Neuronal stem cell (in vitro differentiated cells): ENCODE measurements around the gene CLEC16A.

Experiments
- DNase-seq: peaks from one replicate; pipeline ENCODE4 v3.0.0-alpha.2; 2013; ENCODE audit warnings: low spot score
- H2AFZ ChIP-seq: one replicate; pipeline ENCODE4 v1.6.1; 2013; ENCODE audit warnings: mild to moderate bottlenecking, low read length, inconsistent platforms
- H2AK5ac ChIP-seq: 2 replicates; pipeline ENCODE4 v1.6.1; 2013; ENCODE audit warnings: low read depth, mild to moderate bottlenecking, inconsistent platforms, low read length, moderate library complexity, mixed read lengths
- H2BK120ac ChIP-seq: 2 replicates; pipeline ENCODE4 v1.6.1; 2013; ENCODE audit warnings: low read depth, mild to moderate bottlenecking, inconsistent platforms, low read length, moderate library complexity, mixed read lengths
- H2BK12ac ChIP-seq: one replicate; pipeline ENCODE4 v1.6.1; 2013; ENCODE audit warnings: low read length, inconsistent platforms
- H2BK15ac ChIP-seq: 2 replicates; pipeline ENCODE4 v1.6.1; 2013; ENCODE audit warnings: mild to moderate bottlenecking, low read length, inconsistent platforms, mixed read lengths
- H2BK5ac ChIP-seq: one replicate; pipeline ENCODE4 v1.6.1; 2013; ENCODE audit warnings: inconsistent platforms, mild to moderate bottlenecking, low read length, moderate library complexity
- H3K14ac ChIP-seq: one replicate; pipeline ENCODE4 v1.6.1; 2013; ENCODE audit warnings: low read length, inconsistent platforms
- H3K18ac ChIP-seq: 2 replicates; pipeline ENCODE4 v1.6.1; 2013; ENCODE audit warnings: low read length, inconsistent platforms
- H3K23ac ChIP-seq: 2 replicates; pipeline ENCODE4 v1.6.1; 2013; ENCODE audit warnings: low read depth, mild to moderate bottlenecking, mixed read lengths, low read length, inconsistent platforms; ENCODE audit not compliant: poor library complexity
- H3K27ac ChIP-seq: replicated peaks from 3 replicates; pipeline ENCODE4 v1.5.1; 2013; ENCODE audit warnings: low read length, inconsistent platforms
- H3K27me3 ChIP-seq, 3 experiments: 2 replicates each; pipeline ENCODE4 v1.6.1; 2013; ENCODE audit warnings: low read length in 3 of 3, mild to moderate bottlenecking in 2 of 3, inconsistent platforms in 1 of 3, low read depth in 1 of 3, mixed read lengths in 1 of 3, moderate library complexity in 1 of 3; ENCODE audit not compliant: control insufficient read depth in 3 of 3, insufficient read depth in 3 of 3
- H3K36me3 ChIP-seq, 2 donors: replicated peaks in 1 of 2; 2 replicates each; pipeline ENCODE4 v1.6.1; 2013; ENCODE audit warnings: low read length in 2 of 2; ENCODE audit not compliant: control insufficient read depth in 2 of 2, insufficient read depth in 2 of 2
- H3K4ac ChIP-seq: 2 replicates; pipeline ENCODE4 v1.6.1; 2013; ENCODE audit warnings: inconsistent platforms, mild to moderate bottlenecking, low read length, moderate library complexity
- H3K4me1 ChIP-seq, 2 donors: 1 replicate in 1 of 2; 2 replicates in 1 of 2; pipeline ENCODE4 v1.6.1; 2013; ENCODE audit warnings: low read length in 2 of 2, low read depth in 1 of 2; ENCODE audit not compliant: control insufficient read depth in 2 of 2, insufficient read depth in 1 of 2
- H3K4me2 ChIP-seq: one replicate; pipeline ENCODE4 v1.6.1; 2013; ENCODE audit warnings: mild to moderate bottlenecking, low read length, inconsistent platforms; ENCODE audit not compliant: insufficient read depth, poor library complexity, severe bottlenecking
- H3K4me3 ChIP-seq, 2 donors: 2 replicates each; pipeline ENCODE4 v1.5.1; 2013; ENCODE audit warnings: low read length in 2 of 2, mild to moderate bottlenecking in 2 of 2, inconsistent platforms in 1 of 2, moderate library complexity in 1 of 2
- H3K79me1 ChIP-seq: one replicate; pipeline ENCODE4 v1.6.1; 2013; ENCODE audit warnings: low read depth, mild to moderate bottlenecking, inconsistent platforms, low read length, moderate library complexity
- H3K9ac ChIP-seq: one replicate; pipeline ENCODE4 v1.6.1; 2013; ENCODE audit warnings: mild to moderate bottlenecking, low read depth, low read length, inconsistent platforms; ENCODE audit not compliant: poor library complexity
- H3K9me3 ChIP-seq, 2 donors: replicated peaks in 1 of 2; 2 replicates each; pipeline versions ENCODE3 to v1.6.1; 2013; ENCODE audit warnings: low read length in 2 of 2, mild to moderate bottlenecking in 2 of 2, inconsistent platforms in 1 of 2, low read depth in 1 of 2, mixed read lengths in 1 of 2, moderate library complexity in 1 of 2; ENCODE audit not compliant: control insufficient read depth in 2 of 2, insufficient read depth in 1 of 2
- H4K8ac ChIP-seq: one replicate; pipeline ENCODE4 v1.6.1; 2013; ENCODE audit warnings: low read depth, mild to moderate bottlenecking, inconsistent platforms, low read length, moderate library complexity
- H4K91ac ChIP-seq: one replicate; pipeline ENCODE4 v1.6.1; 2013; ENCODE audit warnings: low read length, low read depth, mild to moderate bottlenecking, inconsistent platforms; ENCODE audit not compliant: poor library complexity
- WGBS, 2 donors: extraction: QIAGEN DNeasy Blood & Tissue Kit; methylation state at CpG; one replicate each; pipeline ENCODE4 v1.1.7; 2013; ENCODE audit warnings: missing lambda C conversion rate in 2 of 2, mixed read lengths in 1 of 2; ENCODE audit not compliant: insufficient read length in 2 of 2, insufficient replicate concordance in 1 of 2; ENCODE audit errors: extremely low coverage in 2 of 2; 5-methylcytosine and 5-hydroxymethylcytosine counted together

Gene CLEC16A

DNA sequence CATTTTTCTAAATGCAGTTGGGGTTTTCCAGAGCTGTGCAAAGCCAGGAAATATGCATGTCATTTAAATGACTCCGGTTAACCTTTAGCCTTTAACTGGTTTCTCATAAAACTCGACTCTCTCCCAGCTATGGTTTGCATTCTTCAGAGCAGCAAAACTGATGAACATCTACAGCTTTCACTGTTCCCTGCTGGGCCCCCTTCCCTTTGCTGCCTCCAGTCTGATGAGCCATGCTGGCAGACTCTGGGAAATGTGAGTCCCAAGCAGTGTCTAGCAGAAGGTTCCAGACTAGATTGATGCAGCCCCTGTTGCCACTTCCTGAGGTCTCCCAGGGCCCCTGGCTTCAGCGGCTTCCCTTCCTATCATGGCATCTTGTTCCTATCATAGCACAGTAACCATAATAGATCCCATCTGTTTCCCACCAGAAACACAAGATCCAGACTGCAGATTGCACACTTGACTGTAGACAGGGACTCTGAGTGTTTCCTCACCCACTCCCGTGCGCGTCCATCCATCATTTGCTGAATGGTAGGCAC is 135.4 kb downstream of the CLEC16A start:
- no peaks in the 10 kb centered on the region for H3K79me1 ChIP-seq
- H3K18ac ChIP-seq: no peak overlapping the region
- no peak overlapping the region for H2BK5ac ChIP-seq
- no peak overlapping the region for H4K8ac ChIP-seq
- H3K9ac ChIP-seq: no peak overlapping the region
- H2BK15ac ChIP-seq: no peak overlapping the region
- no peak overlapping the region for H3K27ac ChIP-seq
- no peaks in the 10 kb centered on the region for H3K36me3 ChIP-seq
- H2BK120ac ChIP-seq: no peak overlapping the region
- no peak overlapping the region for H3K4me3 ChIP-seq
- H2AK5ac ChIP-seq: no peak overlapping the region
- H3K4ac ChIP-seq: no peak overlapping the region
- no peak overlapping the region for H3K14ac ChIP-seq
- H3K4me1 ChIP-seq: peaks cover 0 to 8% of the 10 kb centered on the region in 2 donors
- no peak overlapping the region for H2AFZ ChIP-seq
- H3K4me2 ChIP-seq: no peak overlapping the region
- WGBS, 2 donors: no CpG with 5 or more reads among the region's 6 CpGs
- no peaks in the 10 kb centered on the region for H3K27me3 ChIP-seq
- no peak overlapping the region for H4K91ac ChIP-seq
- no peaks in the 10 kb centered on the region for H3K9me3 ChIP-seq
- no peak for DNase-seq
- no peak overlapping the region for H2BK12ac ChIP-seq
- no peak overlapping the region for H3K23ac ChIP-seq

DNA sequence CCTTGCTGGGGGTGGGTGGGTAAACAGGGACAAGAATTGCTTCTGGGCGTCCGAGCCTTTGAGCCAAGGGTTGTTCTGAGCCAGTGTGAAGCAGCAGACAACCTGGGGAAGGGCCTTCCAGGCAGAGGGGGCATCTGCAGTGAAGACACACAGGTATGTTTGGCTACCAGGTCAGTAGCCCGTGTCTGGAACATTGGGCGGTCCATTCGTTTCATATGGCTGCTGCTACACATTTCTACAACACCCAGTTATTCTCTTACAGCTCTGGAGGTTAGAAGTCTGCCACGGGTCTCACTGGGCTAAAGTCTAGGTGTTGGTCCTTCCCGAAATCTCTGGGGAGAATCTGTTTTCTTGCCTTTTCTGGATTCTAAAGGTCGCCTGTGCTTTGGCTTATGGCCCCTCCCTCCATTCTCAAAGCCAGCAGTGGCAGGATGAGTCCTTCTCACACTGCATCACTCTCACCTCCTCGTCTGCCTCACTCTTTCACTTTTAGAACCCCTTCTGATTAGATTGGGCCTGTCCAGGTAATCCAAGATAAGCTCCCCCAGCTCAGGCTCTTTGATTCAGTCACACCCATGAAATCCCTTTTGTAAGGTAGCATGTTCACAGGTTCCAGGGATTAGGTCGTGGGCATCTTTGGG is 136.1 kb downstream of the CLEC16A start:
- Histone ChIP-seq H3K23ac (no peak overlapping the region), H3K4me1 (peaks cover 0 to 14% of the 10 kb centered on the region in 2 donors), H3K27ac (no peak overlapping the region), H3K18ac (no peak overlapping the region), H2BK120ac (no peak overlapping the region), H2AFZ (no peak overlapping the region), H2BK15ac (peak overlapping the region; percentile 17), H3K9ac (no peak overlapping the region), H4K8ac (no peak overlapping the region), H3K36me3 (peaks cover 0 to 3% of the 10 kb centered on the region in 2 donors), H3K4ac (no peak overlapping the region), H2AK5ac (no peak overlapping the region), H3K14ac (no peak overlapping the region), H3K4me3 (no peak overlapping the region), H3K9me3 (no peaks in the 10 kb centered on the region), H2BK5ac (no peak overlapping the region), H3K79me1 (no peaks in the 10 kb centered on the region), H3K27me3 (no peaks in the 10 kb centered on the region), H3K4me2 (no peak overlapping the region), H2BK12ac (no peak overlapping the region), H4K91ac (no peak overlapping the region)
- no peak for DNase-seq
- no CpG with 5 or more reads among the region's 10 CpGs for WGBS, 2 donors

DNA sequence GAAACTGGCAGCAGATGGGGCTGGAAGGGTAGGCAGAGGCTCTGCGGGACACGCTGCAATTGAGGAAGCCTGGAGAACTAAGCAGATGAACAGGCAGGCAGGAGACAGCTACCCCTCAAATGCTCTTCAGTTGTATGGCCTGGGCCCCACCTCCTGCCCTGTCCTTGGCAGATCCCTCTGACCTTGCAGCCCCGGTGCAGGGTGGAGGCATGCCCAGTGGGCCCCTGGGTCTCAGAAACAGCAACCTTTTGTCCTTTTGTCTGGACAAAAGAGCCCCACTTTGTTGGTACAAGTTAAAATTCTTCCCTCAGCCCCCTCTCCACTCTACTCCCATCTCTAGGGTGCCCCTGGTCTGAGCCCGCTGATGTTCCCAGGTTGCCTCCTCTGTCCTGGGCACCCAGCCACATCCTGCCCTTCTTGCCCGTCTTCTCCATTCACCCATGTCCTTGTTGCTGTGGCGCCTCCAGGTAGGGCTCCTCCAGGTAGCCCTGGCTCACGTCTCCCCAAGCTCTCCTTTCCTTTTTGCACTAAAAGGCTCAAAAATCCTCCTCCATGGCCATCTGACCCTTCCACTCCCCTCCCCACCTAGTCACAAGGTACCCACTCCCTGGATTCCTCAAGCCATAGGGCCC is 136.8 kb downstream of the CLEC16A start:
- Histone ChIP-seq H3K4me2 (no peak overlapping the region), H3K27ac (no peak overlapping the region), H2BK12ac (no peak overlapping the region), H3K4me3 (no peak overlapping the region), H4K91ac (no peak overlapping the region), H3K23ac (no peak overlapping the region), H2AK5ac (no peak overlapping the region), H3K27me3 (no peaks in the 10 kb centered on the region), H3K36me3 (peaks cover 0 to 3% of the 10 kb centered on the region in 2 donors), H3K4ac (no peak overlapping the region), H3K9me3 (no peaks in the 10 kb centered on the region), H2BK5ac (no peak overlapping the region), H2BK120ac (no peak overlapping the region), H3K14ac (no peak overlapping the region), H4K8ac (no peak overlapping the region), H2BK15ac (peak overlapping the region; percentile 17), H2AFZ (no peak overlapping the region), H3K79me1 (no peaks in the 10 kb centered on the region), H3K9ac (no peak overlapping the region), H3K18ac (no peak overlapping the region), H3K4me1 (peaks cover 0 to 17% of the 10 kb centered on the region in 2 donors)
- WGBS, 2 donors: no CpG with 5 or more reads among the region's 7 CpGs
- no peak for DNase-seq

DNA sequence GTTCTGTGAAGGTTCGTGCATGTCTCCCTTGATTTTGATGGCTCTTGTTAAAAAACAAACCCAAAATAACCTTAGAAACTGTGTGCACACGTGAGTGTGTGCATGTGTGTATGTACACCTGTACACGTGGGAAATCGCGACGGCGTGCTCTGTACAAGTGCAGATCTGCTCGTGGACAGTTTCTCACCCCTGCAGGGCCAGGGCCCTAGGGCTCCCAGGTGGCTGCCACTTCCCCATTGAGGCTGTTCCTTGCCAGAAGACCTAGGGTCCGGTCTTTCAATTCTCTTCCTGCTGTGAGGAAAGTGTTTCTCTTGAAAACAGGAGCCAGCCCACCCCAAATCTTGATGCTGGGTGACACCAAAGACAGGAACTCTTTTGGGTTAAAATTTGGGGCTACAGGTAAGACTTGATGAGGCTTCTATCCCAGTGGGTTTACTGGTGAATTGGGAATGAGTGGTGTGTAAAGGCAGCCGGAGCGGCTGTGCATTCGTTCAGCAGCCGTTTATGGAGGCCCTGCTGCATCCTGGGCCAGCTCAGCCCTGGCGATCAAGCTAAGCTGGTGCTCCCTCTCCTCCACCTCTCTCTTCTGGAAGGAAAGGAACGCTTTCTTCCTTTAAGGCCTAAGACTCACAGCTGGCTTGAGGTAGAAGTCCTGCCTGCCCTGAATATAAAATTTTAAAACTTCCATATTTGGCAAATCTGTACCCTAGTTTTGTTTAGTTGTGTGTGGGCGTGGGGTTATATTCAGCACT is 137.9 kb downstream of the CLEC16A start:
- no peak overlapping the region for H3K27ac ChIP-seq
- no peak overlapping the region for H2BK120ac ChIP-seq
- H3K9me3 ChIP-seq: no peaks in the 10 kb centered on the region
- no peak for DNase-seq
- no peaks in the 10 kb centered on the region for H3K79me1 ChIP-seq
- H3K4me2 ChIP-seq: no peak overlapping the region
- H2AK5ac ChIP-seq: no peak overlapping the region
- WGBS, 2 donors: no CpG with 5 or more reads among the region's 16 CpGs
- H4K8ac ChIP-seq: no peak overlapping the region
- H2BK5ac ChIP-seq: no peak overlapping the region
- peaks cover 0 to 14% of the 10 kb centered on the region in 2 donors for H3K4me1 ChIP-seq
- no peak overlapping the region for H3K9ac ChIP-seq
- no peaks in the 10 kb centered on the region for H3K27me3 ChIP-seq
- H4K91ac ChIP-seq: no peak overlapping the region
- no peak overlapping the region for H3K23ac ChIP-seq
- no peak overlapping the region for H3K4ac ChIP-seq
- peaks cover 0 to 3% of the 10 kb centered on the region in 2 donors for H3K36me3 ChIP-seq
- H3K14ac ChIP-seq: no peak overlapping the region
- no peak overlapping the region for H2BK12ac ChIP-seq
- H3K4me3 ChIP-seq: no peak overlapping the region
- no peak overlapping the region for H2AFZ ChIP-seq
- H2BK15ac ChIP-seq: no peak overlapping the region
- H3K18ac ChIP-seq: no peak overlapping the region
